B cell (primary cell): ENCODE results near the gene KATNIP. TPM values are rescaled to one million over a fixed set of nuclear protein-coding genes. Genes with fewer than 3 reads are reported as not detected.

ENCODE experiments used
- ATAC-seq: fragments of 200-7000 bp; cut with Tn5 transposase; one replicate; pipeline ENCODE4 v1.10.0; 2021; ENCODE audit warnings: low read depth, mild to moderate bottlenecking, moderate number of reproducible peaks, moderate library complexity
- CTCF ChIA-PET: fragments of 350-600 bp; sonication (Branson Sonifier 250); formaldehyde crosslinking; loops from one replicate; lab custom pipeline; 2021; ENCODE audit warnings: antibody characterized with exemption, inconsistent platforms; lab: Charles Lee
- POLR2A ChIA-PET: fragments of 350-600 bp; sonication (Branson Sonifier 250); formaldehyde crosslinking; loops from one replicate; lab custom pipeline; 2021; ENCODE audit warnings: antibody characterized with exemption; lab: Charles Lee
- DNase-seq: peaks from one replicate; pipeline ENCODE4 v3.0.0; 2013
- H2AFZ ChIP-seq: 2 replicates; pipeline ENCODE4 v1.6.1; 2012; ENCODE audit warnings: mild to moderate bottlenecking, low read depth, low read length; ENCODE audit not compliant: insufficient read depth, poor library complexity, severe bottlenecking
- H3K27ac ChIP-seq, 2 donors: 1 replicate in 1 of 2; 2 replicates in 1 of 2; pipeline ENCODE4 v1.5.1; 2012 to 2013; ENCODE audit warnings: low read length in 2 of 2, mild to moderate bottlenecking in 2 of 2, moderate library complexity in 1 of 2
- H3K27me3 ChIP-seq, 4 experiments: fragments of 200-600 bp in 1 of 4; sonication (generic) in 1 of 4; replicated peaks in 1 of 4; 1 replicate in 2 of 4; 2 replicates in 2 of 4; pipeline versions ENCODE4 v1.6.1 to v1.7.0; 2013 to 2016; ENCODE audit warnings: low read length in 3 of 4, mild to moderate bottlenecking in 2 of 4, mixed read lengths in 1 of 4, moderate library complexity in 1 of 4; ENCODE audit not compliant: insufficient read depth in 4 of 4, control insufficient read depth in 3 of 4; ENCODE audit errors: control extremely low read depth in 1 of 4
- H3K36me3 ChIP-seq, 2 experiments: replicated peaks in 1 of 2; 1 replicate in 1 of 2; 2 replicates in 1 of 2; pipeline versions ENCODE4 v1.6.1 to v1.7.1; 2013; ENCODE audit warnings: low read length in 1 of 2; ENCODE audit not compliant: insufficient read depth in 2 of 2, control insufficient read depth in 1 of 2; ENCODE audit errors: control extremely low read depth in 1 of 2, extremely low read depth in 1 of 2
- H3K4me1 ChIP-seq, 2 donors: fragments of 200-600 bp in 1 of 2; sonication (generic) in 1 of 2; 1 replicate in 1 of 2; 2 replicates in 1 of 2; pipeline versions ENCODE4 v1.5.1 to v1.6.1; 2013 to 2017; ENCODE audit warnings: low read length in 2 of 2; ENCODE audit not compliant: control insufficient read depth in 2 of 2, insufficient read depth in 2 of 2
- H3K4me2 ChIP-seq: replicated peaks from 2 replicates; pipeline ENCODE3; 2012; ENCODE audit warnings: mild to moderate bottlenecking, low read depth, low read length; ENCODE audit not compliant: poor library complexity, severe bottlenecking
- H3K4me3 ChIP-seq, 5 experiments: fragments of 200-600 bp in 1 of 5; sonication (generic) in 1 of 5; 1 replicate in 3 of 5; 2 replicates in 2 of 5; pipeline versions ENCODE4 v1.5.1 to v1.7.0; 2011 to 2016; ENCODE audit warnings: low read length in 4 of 5, mild to moderate bottlenecking in 4 of 5, low read depth in 2 of 5, control low read depth in 1 of 5, moderate library complexity in 1 of 5; ENCODE audit not compliant: insufficient read depth in 1 of 5; ENCODE audit errors: control extremely low read depth in 1 of 5, extremely low read depth in 1 of 5
- H3K79me2 ChIP-seq: fragments of 200-600 bp; sonication (generic); one replicate; pipeline ENCODE4 v1.6.0; 2016; ENCODE audit warnings: low read length; ENCODE audit not compliant: control insufficient read depth, insufficient read depth
- H3K9ac ChIP-seq: fragments of 200-600 bp; sonication (generic); 2 replicates; pipeline ENCODE4 v1.6.1; 2017; ENCODE audit warnings: mild to moderate bottlenecking, low read length, moderate library complexity
- H3K9me3 ChIP-seq, 3 donors: one replicate each; pipeline versions ENCODE4 v1.6.1 to v1.7.1; 2013; ENCODE audit warnings: low read length in 2 of 3; ENCODE audit not compliant: control insufficient read depth in 2 of 3, insufficient read depth in 1 of 3; ENCODE audit errors: control extremely low read depth in 1 of 3
- H4K20me1 ChIP-seq: 2 replicates; pipeline ENCODE4 v1.6.0; 2012; ENCODE audit warnings: mild to moderate bottlenecking, low read length; ENCODE audit not compliant: insufficient read depth, control insufficient read depth, poor library complexity, severe bottlenecking
- H3K27ac Mint-ChIP-seq: one replicate; pipeline ENCODE4 v1.8.0; 2021; ENCODE audit warnings: mixed read lengths
- H3K27me3 Mint-ChIP-seq: one replicate; pipeline ENCODE4 v1.8.0; 2021; ENCODE audit warnings: mixed read lengths
- H3K4me1 Mint-ChIP-seq: one replicate; pipeline ENCODE4 v1.8.0; 2021; ENCODE audit warnings: mixed read lengths
- H3K4me3 Mint-ChIP-seq: one replicate; pipeline ENCODE4 v1.8.0; 2021; ENCODE audit warnings: mixed read lengths
- H3K9me3 Mint-ChIP-seq: one replicate; pipeline ENCODE4 v1.8.0; 2022; ENCODE audit warnings: mixed read lengths; ENCODE audit not compliant: insufficient read depth
- EZH2 ChIP-seq: IDR thresholded peaks from 2 replicates; pipeline ENCODE4 v1.6.1; 2012; ENCODE audit warnings: borderline replicate concordance, low read depth, mild to moderate bottlenecking, moderate library complexity, low read length; ENCODE audit not compliant: insufficient read depth, poor library complexity, severe bottlenecking
- WGBS: methylation state at CpG from one replicate; pipeline ENCODE4 v1.1.5; 2013; ENCODE audit warnings: missing lambda C conversion rate; ENCODE audit not compliant: insufficient coverage; 5-methylcytosine and 5-hydroxymethylcytosine counted together
- intact Hi-C: fragments of 100-400 bp; cut with micrococcal nuclease; formaldehyde crosslinking; loops from one replicate; pipeline ENCODE4 v1.10.0; 2022
- polyA plus RNA-seq: library from polyadenylated mRNA; depleted of rRNA; stranded (reverse); fragments of >200 nt; gene quantifications from 2 replicates; pipeline ENCODE4 v1.2.3, GENCODE V29; 2012
- total RNA-seq, 2 donors: library from RNA; stranded (reverse); fragments of 120-200 nt in 1 of 2; gene quantifications; 1 replicate in 1 of 2; 2 replicates in 1 of 2; pipeline versions ENCODE4 v1.2.3 to v1.2.4, GENCODE V29; 2013 to 2022
- TF ChIP-seq, protein P1 (sequence below): fragments of 200-600 bp; IDR thresholded peaks from one replicate; pipeline ENCODE4 v1.8.0; 2022; ENCODE audit warnings: antibody characterized with exemption, mild to moderate bottlenecking

The KATNIP gene
- total and polyA plus RNA-seq, 2 donors (not counting 1 experiment from before 2014, with no cell fraction given): 21.2 to 49.9 TPM

DNA sequence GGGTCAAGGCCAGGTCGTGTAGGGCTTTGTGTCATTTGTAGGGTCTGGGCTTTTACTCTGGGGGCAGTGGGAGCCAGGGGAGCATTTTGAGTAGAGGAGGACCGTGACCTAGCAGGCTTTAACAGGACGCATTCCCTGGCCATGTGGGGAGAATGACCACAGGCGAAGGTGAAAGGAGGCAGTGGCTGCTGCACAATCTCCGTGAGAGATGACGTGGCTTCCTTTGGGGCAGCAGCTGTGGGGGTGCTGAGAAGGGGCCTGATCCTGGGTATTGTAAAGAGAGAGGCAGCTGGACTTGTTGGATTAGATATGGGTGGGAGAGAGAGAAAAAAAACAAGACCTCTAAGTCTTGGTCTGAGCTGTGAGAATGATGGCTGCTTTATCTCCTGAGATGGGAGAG lies 46.0 kb downstream of the KATNIP start:
- peaks cover 0 to 2% of the 10 kb centered on the region in 2 experiments for H3K36me3 ChIP-seq
- DNase-seq: no peak
- no peak overlapping the region for H3K4me2 ChIP-seq
- H3K27me3 Mint-ChIP-seq: no peaks in the 10 kb centered on the region
- ChIA-PET CTCF (no interaction called here), POLR2A (no interaction called here)
- H3K4me3 Mint-ChIP-seq: no peak overlapping the region
- no peaks in the 10 kb centered on the region for H3K9me3 Mint-ChIP-seq
- H2AFZ ChIP-seq: no peak overlapping the region
- H3K79me2 ChIP-seq: no peaks in the 10 kb centered on the region
- no peaks in the 10 kb centered on the region for H3K27me3 ChIP-seq
- H3K9me3 ChIP-seq: no peaks in the 10 kb centered on the region
- no peak overlapping the region for H3K27ac Mint-ChIP-seq
- ATAC-seq: no peak
- 92% methylated on average over 6 of the region's 6 CpGs for WGBS
- no peak overlapping the region for H3K4me3 ChIP-seq
- no peak for TF ChIP-seq EZH2
- TF ChIP-seq, protein P1, sequence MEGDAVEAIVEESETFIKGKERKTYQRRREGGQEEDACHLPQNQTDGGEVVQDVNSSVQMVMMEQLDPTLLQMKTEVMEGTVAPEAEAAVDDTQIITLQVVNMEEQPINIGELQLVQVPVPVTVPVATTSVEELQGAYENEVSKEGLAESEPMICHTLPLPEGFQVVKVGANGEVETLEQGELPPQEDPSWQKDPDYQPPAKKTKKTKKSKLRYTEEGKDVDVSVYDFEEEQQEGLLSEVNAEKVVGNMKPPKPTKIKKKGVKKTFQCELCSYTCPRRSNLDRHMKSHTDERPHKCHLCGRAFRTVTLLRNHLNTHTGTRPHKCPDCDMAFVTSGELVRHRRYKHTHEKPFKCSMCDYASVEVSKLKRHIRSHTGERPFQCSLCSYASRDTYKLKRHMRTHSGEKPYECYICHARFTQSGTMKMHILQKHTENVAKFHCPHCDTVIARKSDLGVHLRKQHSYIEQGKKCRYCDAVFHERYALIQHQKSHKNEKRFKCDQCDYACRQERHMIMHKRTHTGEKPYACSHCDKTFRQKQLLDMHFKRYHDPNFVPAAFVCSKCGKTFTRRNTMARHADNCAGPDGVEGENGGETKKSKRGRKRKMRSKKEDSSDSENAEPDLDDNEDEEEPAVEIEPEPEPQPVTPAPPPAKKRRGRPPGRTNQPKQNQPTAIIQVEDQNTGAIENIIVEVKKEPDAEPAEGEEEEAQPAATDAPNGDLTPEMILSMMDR: no peak
- intact Hi-C loops: no loop called here
- H3K9ac ChIP-seq: no peak overlapping the region
- no peaks in the 10 kb centered on the region for H3K4me1 ChIP-seq
- H3K27ac ChIP-seq: no peak overlapping the region
- H3K4me1 Mint-ChIP-seq: no peaks in the 10 kb centered on the region
- H4K20me1 ChIP-seq: no peaks in the 10 kb centered on the region

DNA sequence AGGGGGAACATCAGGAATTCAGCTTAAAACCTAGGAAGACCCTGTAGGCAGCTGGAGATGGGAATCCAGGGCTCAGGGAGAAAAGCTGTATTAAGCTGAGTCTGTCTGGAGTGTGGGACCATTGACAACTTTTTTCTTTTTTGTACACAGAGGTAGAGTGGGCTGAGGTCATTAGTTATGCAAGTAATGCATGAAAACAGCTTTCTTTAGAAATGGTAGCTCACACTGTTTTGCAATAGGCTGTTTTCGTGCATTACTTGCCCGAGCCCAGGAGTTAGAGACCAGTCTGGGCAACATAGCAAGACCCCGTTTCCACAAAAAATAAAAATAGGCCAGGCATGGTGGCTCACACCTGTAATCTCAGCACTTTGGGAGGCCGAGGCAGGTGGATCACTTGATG lies 46.5 kb downstream of the KATNIP start:
- no peaks in the 10 kb centered on the region for H3K9me3 Mint-ChIP-seq
- no peaks in the 10 kb centered on the region for H4K20me1 ChIP-seq
- ATAC-seq: no peak
- POLR2A ChIA-PET: no interaction called here
- WGBS: 95% methylated on average over 4 of the region's 4 CpGs
- H3K4me1 Mint-ChIP-seq: no peaks in the 10 kb centered on the region
- no peaks in the 10 kb centered on the region for H3K79me2 ChIP-seq
- intact Hi-C loops: no loop called here
- DNase-seq: no peak
- H3K4me1 ChIP-seq: no peaks in the 10 kb centered on the region
- H3K27me3 Mint-ChIP-seq: no peaks in the 10 kb centered on the region
- CTCF ChIA-PET: no interaction called here
- no peaks in the 10 kb centered on the region for H3K9me3 ChIP-seq
- H3K27ac Mint-ChIP-seq: no peak overlapping the region
- H3K27ac ChIP-seq: no peak overlapping the region
- no peak overlapping the region for H3K4me3 ChIP-seq
- no peak overlapping the region for H3K4me2 ChIP-seq
- H2AFZ ChIP-seq: no peak overlapping the region
- no peak for TF ChIP-seq EZH2
- TF ChIP-seq, protein P1: no peak
- H3K4me3 Mint-ChIP-seq: no peak overlapping the region
- no peak overlapping the region for H3K9ac ChIP-seq
- H3K36me3 ChIP-seq: peaks cover 0 to 2% of the 10 kb centered on the region in 2 experiments
- H3K27me3 ChIP-seq: no peaks in the 10 kb centered on the region
